ENCODE results near the gene HSF2BP. TPM values are rescaled to one million over a fixed set of nuclear protein-coding genes. Genes with fewer than 3 reads are reported as not detected.

Gene HSF2BP
- total and polyA plus RNA-seq, 2 of the 8 experiments (the other 6 are each of a cell fraction or from before 2014, with no cell fraction given) = 0.51 to 0.93 TPM

- Histone ChIP-seq H3K18ac (ENCODE audit: extremely low read depth, low read length) (no peak overlapping the region), H3K4me1 (replicated peaks in 1 of 4; ENCODE audit: control insufficient read depth in 3 of 4, insufficient read depth in 4 of 4, low read length in 3 of 4) (peaks cover 0 to 5% (median 4%) of the 10 kb centered on the region in 4 experiments; a peak in 4 of 7 replicates), H4K20me1 (replicated peaks in 1 of 2; ENCODE audit: control insufficient read depth in 1 of 2, insufficient read depth in 2 of 2, low read length in 2 of 2) (peaks cover 4 to 7% of the 10 kb centered on the region in 2 experiments), H3K9ac (replicated peaks in 1 of 4; ENCODE audit: extremely low read depth in 1 of 4, low read depth in 3 of 4, low read length in 3 of 4) (no peak overlapping the region), H3K4me3 (ENCODE audit: extremely low read depth in 1 of 4, insufficient read depth in 2 of 4, low read depth in 3 of 4, low read length in 4 of 4) (no peak overlapping the region), H3K79me1 (ENCODE audit: low read depth, low read length) (peaks cover 6% of the 10 kb centered on the region), H4K91ac (replicated peaks; ENCODE audit: insufficient read length, low read length) (no peak overlapping the region), H3K27ac (ENCODE audit: low read depth, low read length) (no peak overlapping the region), H3K27me3 (replicated peaks in 1 of 4; ENCODE audit: control insufficient read depth in 3 of 4, extremely low read depth in 1 of 4, insufficient read depth in 3 of 4, low read length in 3 of 4) (no peaks in the 10 kb centered on the region), H3K4me2 (ENCODE audit: insufficient read depth in 1 of 2, low read depth in 2 of 2, low read length in 2 of 2) (no peak overlapping the region), H2BK12ac (ENCODE audit: low read depth, low read length) (no peak overlapping the region), H2AK5ac (ENCODE audit: low read depth, low read length) (no peak overlapping the region), H2BK120ac (replicated peaks; ENCODE audit: low read depth, low read length) (no peak overlapping the region), H3K4ac (replicated peaks; ENCODE audit: insufficient read length, low read depth, low read length) (no peak overlapping the region), H3K9me3 (ENCODE audit: insufficient read depth in 2 of 2, low read depth in 1 of 2, low read length in 1 of 2) (no peaks in the 10 kb centered on the region), H3K23ac (ENCODE audit: insufficient read length) (no peak overlapping the region), H3K79me2 (ENCODE audit: control insufficient read depth in 1 of 2, insufficient read depth in 2 of 2, low read length in 2 of 2) (peaks cover 13 to 63% of the 10 kb centered on the region in 2 experiments), H4K5ac (ENCODE audit: insufficient read length, low read depth, low read length) (no peak overlapping the region), H3K23me2 (ENCODE audit: low read depth, low read length) (no peaks in the 10 kb centered on the region), H4K8ac (ENCODE audit: extremely low read depth, insufficient read depth, low read length) (no peak overlapping the region), H2BK5ac (ENCODE audit: low read depth, low read length) (no peak overlapping the region), H3K14ac (ENCODE audit: insufficient read length) (no peak overlapping the region), H3K36me3 (ENCODE audit: control insufficient read depth in 2 of 4, insufficient read depth in 4 of 4, low read length in 3 of 4) (peaks cover 5 to 40% (median 16%) of the 10 kb centered on the region in 4 experiments; a peak in 7 of 8 replicates), H2BK20ac (ENCODE audit: low read length) (no peak overlapping the region), H2BK15ac (ENCODE audit: low read length) (no peak overlapping the region), H3K56ac (replicated peaks; ENCODE audit: insufficient read length, low read depth, low read length) (no peak overlapping the region), H2AFZ (ENCODE audit: low read length) (no peak overlapping the region)
- peak; percentile 50 for TF ChIP-seq NANOG (IDR thresholded peaks at IDR 0.05; ENCODE audit: insufficient read depth, low read depth, low read length, poor library complexity, severe bottlenecking)
- no peak for TF ChIP-seq SP1 (IDR thresholded peaks at IDR 0.05; ENCODE audit: low read depth, low read length)
- CTCF ChIA-PET (ENCODE audit: partially characterized antibody) = interaction anchor here (0.9 to 1.3 kb wide), 2 partner anchors 58 to 119 kb away, joined by 3 read pairs; no protein-coding TSS in a partner anchor
- POLR2A ChIA-PET (ENCODE audit: partially characterized antibody) = interaction anchor here (1.3 to 2.8 kb wide), 2 partner anchors 10 to 20 kb away, joined by 4 to 7 read pairs; no protein-coding TSS in a partner anchor
- FAIRE-seq (no peak), DNase-seq (ENCODE audit: low read depth in 1 of 2, low spot score in 2 of 2) (no peak)
- 91% methylated on average over 20 of the region's 20 CpGs; no CpG with 5 or more reads in 1 of the 2 experiments for WGBS, 2 experiments (ENCODE audit: extremely low coverage in 1 of 2, insufficient coverage in 1 of 2, insufficient read length in 1 of 2, insufficient replicate concordance in 2 of 2, low coverage in 1 of 2, low lambda C conversion rate in 2 of 2, missing lambda C conversion rate in 1 of 2)
These were observed 10.7 kb upstream of the HSF2BP start for GRCh38 chr21:43669828-43670605.
